Gastrocnemius medialis (tissue), 4 donors: ENCODE results near the gene MDGA2.

Experiments
- POLR2A ChIP-seq, 2 donors: fragments of 450-650 bp; IDR thresholded peaks; one replicate each; pipeline ENCODE4 v1.6.1; 2017; ENCODE audit warnings: antibody characterized with exemption in 2 of 2, mild to moderate bottlenecking in 2 of 2, moderate library complexity in 2 of 2
- TF ChIP-seq, protein P1 (sequence below), 5 experiments: fragments of 450-650 bp in 3 of 5; fragments of 200-600 bp in 2 of 5; sonication (generic) in 2 of 5; IDR thresholded peaks in 4 of 5; conservative IDR thresholded peaks in 1 of 5; 1 replicate in 4 of 5; 2 replicates in 1 of 5; pipeline ENCODE4 v1.5.1; 2016 to 2019; ENCODE audit warnings: antibody characterized with exemption in 5 of 5, mild to moderate bottlenecking in 3 of 5, moderate library complexity in 3 of 5

DNA sequence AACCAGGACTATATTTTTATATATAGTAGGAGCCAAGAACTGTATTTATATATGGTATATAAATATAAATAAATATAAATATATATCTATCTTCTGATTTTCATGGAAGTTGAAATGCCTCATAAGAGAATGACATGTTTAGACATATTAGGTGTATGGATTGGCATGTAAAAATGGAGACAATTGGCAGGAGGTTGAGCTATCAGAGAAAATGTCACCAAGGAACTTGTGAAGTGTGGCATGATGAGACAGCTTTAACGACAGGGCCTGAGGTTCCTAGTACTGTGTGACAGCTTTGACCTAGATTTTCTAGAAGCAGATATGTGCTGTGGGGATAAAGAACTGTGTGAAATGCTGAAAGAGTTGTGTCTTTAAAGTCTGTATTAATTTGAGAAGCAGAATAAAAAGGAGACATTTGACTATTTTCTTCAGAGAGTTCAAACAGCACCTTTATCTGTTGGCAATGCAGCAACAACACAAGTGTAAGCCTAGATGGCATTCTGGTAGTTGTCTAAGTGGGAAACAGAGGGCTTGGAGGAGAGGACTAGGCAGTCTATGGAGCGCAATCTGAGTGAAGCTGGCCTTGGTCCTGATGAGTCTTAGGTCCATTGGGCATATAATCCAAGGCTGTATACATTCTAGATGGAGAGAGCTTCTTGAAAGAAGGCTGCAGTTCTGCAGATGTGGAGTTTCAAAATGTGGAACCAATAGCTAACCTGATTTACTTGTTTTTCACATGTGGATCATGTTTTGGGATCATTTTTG, 47.7 kb upstream of the MDGA2 start:
- TF ChIP-seq, protein P1, sequence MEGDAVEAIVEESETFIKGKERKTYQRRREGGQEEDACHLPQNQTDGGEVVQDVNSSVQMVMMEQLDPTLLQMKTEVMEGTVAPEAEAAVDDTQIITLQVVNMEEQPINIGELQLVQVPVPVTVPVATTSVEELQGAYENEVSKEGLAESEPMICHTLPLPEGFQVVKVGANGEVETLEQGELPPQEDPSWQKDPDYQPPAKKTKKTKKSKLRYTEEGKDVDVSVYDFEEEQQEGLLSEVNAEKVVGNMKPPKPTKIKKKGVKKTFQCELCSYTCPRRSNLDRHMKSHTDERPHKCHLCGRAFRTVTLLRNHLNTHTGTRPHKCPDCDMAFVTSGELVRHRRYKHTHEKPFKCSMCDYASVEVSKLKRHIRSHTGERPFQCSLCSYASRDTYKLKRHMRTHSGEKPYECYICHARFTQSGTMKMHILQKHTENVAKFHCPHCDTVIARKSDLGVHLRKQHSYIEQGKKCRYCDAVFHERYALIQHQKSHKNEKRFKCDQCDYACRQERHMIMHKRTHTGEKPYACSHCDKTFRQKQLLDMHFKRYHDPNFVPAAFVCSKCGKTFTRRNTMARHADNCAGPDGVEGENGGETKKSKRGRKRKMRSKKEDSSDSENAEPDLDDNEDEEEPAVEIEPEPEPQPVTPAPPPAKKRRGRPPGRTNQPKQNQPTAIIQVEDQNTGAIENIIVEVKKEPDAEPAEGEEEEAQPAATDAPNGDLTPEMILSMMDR (IDR thresholded peaks at IDR 0.05 in 4 of 5, conservative IDR thresholded peaks at IDR 0.05 in 1 of 5), result no peak
- TF ChIP-seq POLR2A (IDR thresholded peaks at IDR 0.05), result no peak
